Measurements from ENCODE around the gene MROH7. TPM values are rescaled to one million over a fixed set of nuclear protein-coding genes. Genes with fewer than 3 reads are reported as not detected.

Gene MROH7
- total RNA-seq, 2 donors from 2014 or later: 0.09 to 1.2 TPM

GRCh38 chr1:54685335-54685905 is 43.8 kb downstream of the MROH7 start:
- Mint-ChIP-seq H3K27ac (no peak overlapping the region), H3K4me1 (no peaks in the 10 kb centered on the region), H3K36me3 (ENCODE audit: low read depth) (no peaks in the 10 kb centered on the region), H3K4me3 (no peak overlapping the region), H3K27me3 (no peaks in the 10 kb centered on the region), H3K9me3 (no peaks in the 10 kb centered on the region)
- no peak for ATAC-seq (replicated peaks)

- Mint-ChIP-seq H3K27ac (no peak overlapping the region), H3K4me3 (no peak overlapping the region), H3K9me3 (no peaks in the 10 kb centered on the region), H3K36me3 (ENCODE audit: low read depth) (no peaks in the 10 kb centered on the region), H3K27me3 (no peaks in the 10 kb centered on the region), H3K4me1 (no peaks in the 10 kb centered on the region)
- no peak for ATAC-seq (replicated peaks)
These were observed 44.6 kb downstream of the MROH7 start for GRCh38 chr1:54686155-54686554.

- Mint-ChIP-seq H3K36me3 (ENCODE audit: low read depth) (no peaks in the 10 kb centered on the region), H3K9me3 (no peaks in the 10 kb centered on the region), H3K27ac (no peak overlapping the region), H3K27me3 (peaks cover 20% of the 10 kb centered on the region), H3K4me3 (no peak overlapping the region), H3K4me1 (no peaks in the 10 kb centered on the region)
- no peak for ATAC-seq (replicated peaks)
These were observed 53.2 kb downstream of the MROH7 start for GRCh38 chr1:54694771-54695170.

- Mint-ChIP-seq H3K27me3 (peaks cover 20% of the 10 kb centered on the region), H3K9me3 (no peaks in the 10 kb centered on the region), H3K36me3 (ENCODE audit: low read depth) (no peaks in the 10 kb centered on the region), H3K27ac (no peak overlapping the region), H3K4me3 (no peak overlapping the region), H3K4me1 (no peaks in the 10 kb centered on the region)
- no peak for ATAC-seq (replicated peaks)
These were observed 53.6 kb downstream of the MROH7 start for GRCh38 chr1:54695221-54695620.

GRCh38 chr1:54695764-54696163 is 54.2 kb downstream of the MROH7 start:
- Mint-ChIP-seq H3K27me3 (peaks cover 20% of the 10 kb centered on the region), H3K36me3 (ENCODE audit: low read depth) (no peaks in the 10 kb centered on the region), H3K4me1 (no peaks in the 10 kb centered on the region), H3K9me3 (no peaks in the 10 kb centered on the region), H3K4me3 (no peak overlapping the region), H3K27ac (no peak overlapping the region)
- peak; percentile 55 for ATAC-seq (replicated peaks)

GRCh38 chr1:54696262-54696661 is 54.7 kb downstream of the MROH7 start:
- Mint-ChIP-seq H3K9me3 (no peaks in the 10 kb centered on the region), H3K27me3 (peaks cover 20% of the 10 kb centered on the region), H3K36me3 (ENCODE audit: low read depth) (no peaks in the 10 kb centered on the region), H3K4me3 (no peak overlapping the region), H3K27ac (no peak overlapping the region), H3K4me1 (no peaks in the 10 kb centered on the region)
- peak; percentile 76 for ATAC-seq (replicated peaks)

GRCh38 chr1:54697896-54698295 is 56.3 kb downstream of the MROH7 start:
- no peak for ATAC-seq (replicated peaks)
- no peaks in the 10 kb centered on the region for H3K4me1 Mint-ChIP-seq
- H3K4me3 Mint-ChIP-seq: no peak overlapping the region
- no peaks in the 10 kb centered on the region for H3K9me3 Mint-ChIP-seq
- H3K36me3 Mint-ChIP-seq (ENCODE audit: low read depth): no peaks in the 10 kb centered on the region
- no peak overlapping the region for H3K27ac Mint-ChIP-seq
- H3K27me3 Mint-ChIP-seq: peaks cover 18% of the 10 kb centered on the region

GRCh38 chr1:54698346-54698745 is 56.8 kb downstream of the MROH7 start:
- Mint-ChIP-seq H3K4me1 (no peaks in the 10 kb centered on the region), H3K27me3 (peaks cover 18% of the 10 kb centered on the region), H3K9me3 (no peaks in the 10 kb centered on the region), H3K27ac (no peak overlapping the region), H3K36me3 (ENCODE audit: low read depth) (no peaks in the 10 kb centered on the region), H3K4me3 (no peak overlapping the region)
- no peak for ATAC-seq (replicated peaks)

GRCh38 chr1:54699936-54700525 is 58.4 kb downstream of the MROH7 start:
- no peak overlapping the region for H3K4me3 Mint-ChIP-seq
- no peaks in the 10 kb centered on the region for H3K36me3 Mint-ChIP-seq (ENCODE audit: low read depth)
- ATAC-seq (replicated peaks): no peak
- no peaks in the 10 kb centered on the region for H3K9me3 Mint-ChIP-seq
- H3K27ac Mint-ChIP-seq: no peak overlapping the region
- H3K27me3 Mint-ChIP-seq: peaks cover 18% of the 10 kb centered on the region
- H3K4me1 Mint-ChIP-seq: no peaks in the 10 kb centered on the region

GRCh38 chr1:54701066-54701465 is 59.5 kb downstream of the MROH7 start:
- H3K4me1 Mint-ChIP-seq: no peaks in the 10 kb centered on the region
- H3K36me3 Mint-ChIP-seq (ENCODE audit: low read depth): no peaks in the 10 kb centered on the region
- no peak for ATAC-seq (replicated peaks)
- no peak overlapping the region for H3K27ac Mint-ChIP-seq
- H3K4me3 Mint-ChIP-seq: no peak overlapping the region
- H3K27me3 Mint-ChIP-seq: peaks cover 14% of the 10 kb centered on the region
- no peaks in the 10 kb centered on the region for H3K9me3 Mint-ChIP-seq

- H3K27me3 Mint-ChIP-seq: peaks cover 12% of the 10 kb centered on the region
- H3K4me3 Mint-ChIP-seq: no peak overlapping the region
- H3K9me3 Mint-ChIP-seq: no peaks in the 10 kb centered on the region
- no peaks in the 10 kb centered on the region for H3K4me1 Mint-ChIP-seq
- H3K27ac Mint-ChIP-seq: no peak overlapping the region
- no peak for ATAC-seq (replicated peaks)
- H3K36me3 Mint-ChIP-seq (ENCODE audit: low read depth): no peaks in the 10 kb centered on the region
These were observed 60.4 kb downstream of the MROH7 start for GRCh38 chr1:54701996-54702395.

GRCh38 chr1:54703471-54703870 is 61.9 kb downstream of the MROH7 start:
- Mint-ChIP-seq H3K27ac (no peak overlapping the region), H3K4me1 (no peaks in the 10 kb centered on the region), H3K36me3 (ENCODE audit: low read depth) (no peaks in the 10 kb centered on the region), H3K4me3 (no peak overlapping the region), H3K27me3 (peaks cover 18% of the 10 kb centered on the region), H3K9me3 (no peaks in the 10 kb centered on the region)
- ATAC-seq (replicated peaks): no peak

- H3K9me3 Mint-ChIP-seq: no peaks in the 10 kb centered on the region
- peaks cover 16% of the 10 kb centered on the region for H3K27me3 Mint-ChIP-seq
- no peaks in the 10 kb centered on the region for H3K36me3 Mint-ChIP-seq (ENCODE audit: low read depth)
- ATAC-seq (replicated peaks): no peak
- H3K4me3 Mint-ChIP-seq: no peak overlapping the region
- H3K27ac Mint-ChIP-seq: no peak overlapping the region
- H3K4me1 Mint-ChIP-seq: no peaks in the 10 kb centered on the region
These were observed 63.6 kb downstream of the MROH7 start for GRCh38 chr1:54705153-54705552.

- Mint-ChIP-seq H3K4me1 (no peaks in the 10 kb centered on the region), H3K27ac (no peak overlapping the region), H3K27me3 (peaks cover 16% of the 10 kb centered on the region), H3K9me3 (no peaks in the 10 kb centered on the region), H3K36me3 (ENCODE audit: low read depth) (no peaks in the 10 kb centered on the region), H3K4me3 (no peak overlapping the region)
- ATAC-seq (replicated peaks): no peak
These were observed 64.8 kb downstream of the MROH7 start for GRCh38 chr1:54706419-54706818.

GRCh38 chr1:54708385-54708784 is 66.8 kb downstream of the MROH7 start:
- no peaks in the 10 kb centered on the region for H3K9me3 Mint-ChIP-seq
- ATAC-seq (replicated peaks): no peak
- no peak overlapping the region for H3K4me3 Mint-ChIP-seq
- no peak overlapping the region for H3K27ac Mint-ChIP-seq
- H3K4me1 Mint-ChIP-seq: no peaks in the 10 kb centered on the region
- peaks cover 16% of the 10 kb centered on the region for H3K27me3 Mint-ChIP-seq
- no peaks in the 10 kb centered on the region for H3K36me3 Mint-ChIP-seq (ENCODE audit: low read depth)

Data from activated T-helper 17 cell treated with anti-CD3 and anti-CD28 coated beads, Interleukin-2, amount 50 U/mL, for 72 hours (primary cell).